ENCODE results near the gene RAB13. TPM values are rescaled to one million over a fixed set of nuclear protein-coding genes. Genes with fewer than 3 reads are reported as not detected.
A peak's percentile ranks its signal among the peaks of the same experiment; 100 is the strongest.

The RAB13 gene
- total and polyA plus RNA-seq, 2 of the 13 experiments (the other 11 are each of a cell fraction or from before 2014, with no cell fraction given): 15.9 to 24.7 TPM

- TF ChIP-seq ETV6 (CRISPR knock-in tag; conservative IDR thresholded peaks at IDR 0.05) (peak; percentile 68), REPIN1 (CRISPR knock-in tag; IDR thresholded peaks at IDR 0.05; ENCODE audit: borderline replicate concordance, low read depth) (peak; percentile 84; the same call in 1 of the 2 replicates), YEATS4 (CRISPR knock-in tag; IDR thresholded peaks at IDR 0.05; ENCODE audit: borderline replicate concordance) (peak; percentile 88; the same call in 1 of the 2 replicates), SKIL (CRISPR knock-in tag; IDR thresholded peaks at IDR 0.05; ENCODE audit: borderline replicate concordance) (no peak), FOXO4 (CRISPR knock-in tag; conservative IDR thresholded peaks at IDR 0.05) (no peak), ZSCAN12 (CRISPR knock-in tag; IDR thresholded peaks at IDR 0.05) (0 out of 2 replicates have a peak, but pooled peaks have one; percentile 24), ZBTB7B (CRISPR knock-in tag; IDR thresholded peaks at IDR 0.05) (0 out of 2 replicates have a peak, but pooled peaks have one; percentile 29), PHF8 (CRISPR knock-in tag; IDR thresholded peaks at IDR 0.05) (peak; percentile 94), HIC2 (CRISPR knock-in tag; IDR thresholded peaks at IDR 0.05; ENCODE audit: low read depth) (0 out of 2 replicates have a peak, but pooled peaks have one; percentile 17), KDM5A (IDR thresholded peaks at IDR 0.05; ENCODE audit: borderline replicate concordance, low read length) (peak; percentile 66; the same call in 1 of the 2 replicates), ZBTB4 (CRISPR knock-in tag; IDR thresholded peaks at IDR 0.05; ENCODE audit: borderline replicate concordance) (no peak), KLF6 (CRISPR knock-in tag; IDR thresholded peaks at IDR 0.05) (no peak; the same call in 1 of the 2 replicates), EP300 (IDR thresholded peaks at IDR 0.05; ENCODE audit: low read depth in 2 of 2, low read length in 2 of 2) (peak; percentile 22 to 76; a peak in 3 of 4 replicates), EP300 (CRISPR knock-in tag; IDR thresholded peaks at IDR 0.05; ENCODE audit: borderline replicate concordance) (peak; percentile 75)
- TF ChIP-seq, protein P1, sequence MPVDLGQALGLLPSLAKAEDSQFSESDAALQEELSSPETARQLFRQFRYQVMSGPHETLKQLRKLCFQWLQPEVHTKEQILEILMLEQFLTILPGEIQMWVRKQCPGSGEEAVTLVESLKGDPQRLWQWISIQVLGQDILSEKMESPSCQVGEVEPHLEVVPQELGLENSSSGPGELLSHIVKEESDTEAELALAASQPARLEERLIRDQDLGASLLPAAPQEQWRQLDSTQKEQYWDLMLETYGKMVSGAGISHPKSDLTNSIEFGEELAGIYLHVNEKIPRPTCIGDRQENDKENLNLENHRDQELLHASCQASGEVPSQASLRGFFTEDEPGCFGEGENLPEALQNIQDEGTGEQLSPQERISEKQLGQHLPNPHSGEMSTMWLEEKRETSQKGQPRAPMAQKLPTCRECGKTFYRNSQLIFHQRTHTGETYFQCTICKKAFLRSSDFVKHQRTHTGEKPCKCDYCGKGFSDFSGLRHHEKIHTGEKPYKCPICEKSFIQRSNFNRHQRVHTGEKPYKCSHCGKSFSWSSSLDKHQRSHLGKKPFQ (CRISPR knock-in tag; IDR thresholded peaks at IDR 0.05; ENCODE audit: insufficient replicate concordance): peak; percentile 17
- TF ChIP-seq, protein P2, sequence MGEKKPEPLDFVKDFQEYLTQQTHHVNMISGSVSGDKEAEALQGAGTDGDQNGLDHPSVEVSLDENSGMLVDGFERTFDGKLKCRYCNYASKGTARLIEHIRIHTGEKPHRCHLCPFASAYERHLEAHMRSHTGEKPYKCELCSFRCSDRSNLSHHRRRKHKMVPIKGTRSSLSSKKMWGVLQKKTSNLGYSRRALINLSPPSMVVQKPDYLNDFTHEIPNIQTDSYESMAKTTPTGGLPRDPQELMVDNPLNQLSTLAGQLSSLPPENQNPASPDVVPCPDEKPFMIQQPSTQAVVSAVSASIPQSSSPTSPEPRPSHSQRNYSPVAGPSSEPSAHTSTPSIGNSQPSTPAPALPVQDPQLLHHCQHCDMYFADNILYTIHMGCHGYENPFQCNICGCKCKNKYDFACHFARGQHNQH (CRISPR knock-in tag; IDR thresholded peaks at IDR 0.05): peak; percentile 82; the same call in 1 of the 2 replicates
These were observed 4.5 kb upstream of the RAB13 start, which contains the start of gene RPS27 (continued) for GRCh38 chr1:153990468-153991150.
